B cell (primary cell): ENCODE results near the gene WDR27.

Experiments
- EZH2 ChIP-seq: IDR thresholded peaks from 2 replicates; pipeline ENCODE4 v1.6.1; 2012; ENCODE audit warnings: borderline replicate concordance, low read depth, mild to moderate bottlenecking, moderate library complexity, low read length; ENCODE audit not compliant: insufficient read depth, poor library complexity, severe bottlenecking
- TF ChIP-seq, protein P1 (sequence below): fragments of 200-600 bp; IDR thresholded peaks from one replicate; pipeline ENCODE4 v1.8.0; 2022; ENCODE audit warnings: antibody characterized with exemption, mild to moderate bottlenecking

- no peak for TF ChIP-seq EZH2
- TF ChIP-seq, protein P1, sequence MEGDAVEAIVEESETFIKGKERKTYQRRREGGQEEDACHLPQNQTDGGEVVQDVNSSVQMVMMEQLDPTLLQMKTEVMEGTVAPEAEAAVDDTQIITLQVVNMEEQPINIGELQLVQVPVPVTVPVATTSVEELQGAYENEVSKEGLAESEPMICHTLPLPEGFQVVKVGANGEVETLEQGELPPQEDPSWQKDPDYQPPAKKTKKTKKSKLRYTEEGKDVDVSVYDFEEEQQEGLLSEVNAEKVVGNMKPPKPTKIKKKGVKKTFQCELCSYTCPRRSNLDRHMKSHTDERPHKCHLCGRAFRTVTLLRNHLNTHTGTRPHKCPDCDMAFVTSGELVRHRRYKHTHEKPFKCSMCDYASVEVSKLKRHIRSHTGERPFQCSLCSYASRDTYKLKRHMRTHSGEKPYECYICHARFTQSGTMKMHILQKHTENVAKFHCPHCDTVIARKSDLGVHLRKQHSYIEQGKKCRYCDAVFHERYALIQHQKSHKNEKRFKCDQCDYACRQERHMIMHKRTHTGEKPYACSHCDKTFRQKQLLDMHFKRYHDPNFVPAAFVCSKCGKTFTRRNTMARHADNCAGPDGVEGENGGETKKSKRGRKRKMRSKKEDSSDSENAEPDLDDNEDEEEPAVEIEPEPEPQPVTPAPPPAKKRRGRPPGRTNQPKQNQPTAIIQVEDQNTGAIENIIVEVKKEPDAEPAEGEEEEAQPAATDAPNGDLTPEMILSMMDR, result no peak
Measured at GRCh38 chr6:169456840-169457239, 245.0 kb downstream of the WDR27 start.
